GM23248 (cell line): ENCODE data around the gene TK1. TPM values are rescaled to one million over a fixed set of nuclear protein-coding genes. Genes with fewer than 3 reads are reported as not detected.

Experiments
- DNase-seq: peaks from one replicate; pipeline ENCODE4 v3.0.0-alpha.2; 2015
- H2AFZ ChIP-seq: fragments of 200-600 bp; sonication (generic); 2 replicates; pipeline ENCODE4 v1.6.1; 2016; ENCODE audit warnings: antibody characterized with exemption
- H3F3A ChIP-seq: fragments of 200-600 bp; sonication (generic); 2 replicates; pipeline ENCODE4 v1.6.1; 2016; ENCODE audit warnings: mild to moderate bottlenecking, antibody characterized with exemption, mixed run types; ENCODE audit not compliant: insufficient read depth
- H3K27ac ChIP-seq: fragments of 200-600 bp; sonication (generic); 2 replicates; pipeline ENCODE4 v1.5.1; 2016; ENCODE audit warnings: mild to moderate bottlenecking
- H3K27me3 ChIP-seq: fragments of 200-600 bp; sonication (generic); replicated peaks from 2 replicates; pipeline ENCODE4 v1.6.1; 2016; ENCODE audit warnings: mild to moderate bottlenecking; ENCODE audit not compliant: insufficient read depth
- H3K36me3 ChIP-seq: fragments of 200-600 bp; sonication (generic); 2 replicates; pipeline ENCODE4 v1.6.1; 2016; ENCODE audit warnings: low read depth, mild to moderate bottlenecking
- H3K4me1 ChIP-seq: fragments of 200-600 bp; sonication (generic); 2 replicates; pipeline ENCODE4 v1.6.1; 2016; ENCODE audit warnings: mild to moderate bottlenecking; ENCODE audit not compliant: insufficient read depth
- H3K4me2 ChIP-seq: fragments of 200-600 bp; sonication (generic); one replicate; pipeline ENCODE4 v1.6.1; 2016; ENCODE audit warnings: mild to moderate bottlenecking; ENCODE audit not compliant: unreplicated experiment
- H3K4me3 ChIP-seq: fragments of 200-600 bp; sonication (generic); 2 replicates; pipeline ENCODE4 v1.5.1; 2016; ENCODE audit warnings: mild to moderate bottlenecking
- H3K79me2 ChIP-seq: fragments of 200-600 bp; sonication (generic); 2 replicates; pipeline ENCODE4 v1.6.1; 2016; ENCODE audit warnings: mild to moderate bottlenecking; ENCODE audit not compliant: insufficient read depth
- H3K9ac ChIP-seq: fragments of 200-600 bp; sonication (generic); 2 replicates; pipeline ENCODE4 v1.6.1; 2016; ENCODE audit warnings: mild to moderate bottlenecking
- H3K9me2 ChIP-seq: fragments of 200-600 bp; sonication (generic); 2 replicates; pipeline ENCODE4 v1.6.1; 2016; ENCODE audit warnings: mixed run types, mild to moderate bottlenecking, moderate library complexity; ENCODE audit not compliant: insufficient read depth
- H3K9me3 ChIP-seq: fragments of 200-600 bp; sonication (generic); one replicate; pipeline ENCODE4 v1.6.1; 2017; ENCODE audit warnings: low read depth
- H4K20me1 ChIP-seq: fragments of 200-600 bp; sonication (generic); 2 replicates; pipeline ENCODE4 v1.6.0; 2016; ENCODE audit not compliant: insufficient read depth
- EZH2 ChIP-seq: fragments of 200-600 bp; sonication (generic); IDR thresholded peaks from 2 replicates; pipeline ENCODE4 v1.6.1; 2018; ENCODE audit warnings: antibody characterized with exemption, mild to moderate bottlenecking; ENCODE audit not compliant: insufficient read depth, poor library complexity, severe bottlenecking
- EZH2phosphoT487 ChIP-seq: fragments of 200-600 bp; sonication (generic); IDR thresholded peaks from 2 replicates; pipeline ENCODE4 v1.6.1; 2018; ENCODE audit warnings: antibody characterized with exemption, moderate library complexity, mild to moderate bottlenecking, low read depth; ENCODE audit not compliant: insufficient read depth
- WGBS, 2 experiments: methylation state at CpG; one replicate each; pipeline ENCODE4 v1.1.6; 2015 to 2017; ENCODE audit warnings: low lambda C conversion rate in 2 of 2, low coverage in 1 of 2; ENCODE audit errors: missing lambda C conversion rate in 2 of 2; 5-methylcytosine and 5-hydroxymethylcytosine counted together
- in situ Hi-C: fragments of 300-500 bp; cut with MboI; formaldehyde crosslinking; loops from 2 replicates; pipeline ENCODE4 v1.15.0; 2020
- polyA plus RNA-seq: library from polyadenylated mRNA; unstranded; fragments of >200 nt; fragmentation: Nextera tagmentation; extraction: Ambion mirVana; gene quantifications from 2 replicates; pipeline ENCODE4 v1.2.1, GENCODE V29; 2016
- total RNA-seq: library from RNA; depleted of rRNA; stranded (reverse); fragments of >200 nt; shearing (Covaris generic); gene quantifications from 2 replicates; pipeline ENCODE4 v1.2.3, GENCODE V29; 2014

The TK1 gene
- total and polyA plus RNA-seq, 2 experiments from 2014 or later, result 79.4 to 84.5 TPM

DNA sequence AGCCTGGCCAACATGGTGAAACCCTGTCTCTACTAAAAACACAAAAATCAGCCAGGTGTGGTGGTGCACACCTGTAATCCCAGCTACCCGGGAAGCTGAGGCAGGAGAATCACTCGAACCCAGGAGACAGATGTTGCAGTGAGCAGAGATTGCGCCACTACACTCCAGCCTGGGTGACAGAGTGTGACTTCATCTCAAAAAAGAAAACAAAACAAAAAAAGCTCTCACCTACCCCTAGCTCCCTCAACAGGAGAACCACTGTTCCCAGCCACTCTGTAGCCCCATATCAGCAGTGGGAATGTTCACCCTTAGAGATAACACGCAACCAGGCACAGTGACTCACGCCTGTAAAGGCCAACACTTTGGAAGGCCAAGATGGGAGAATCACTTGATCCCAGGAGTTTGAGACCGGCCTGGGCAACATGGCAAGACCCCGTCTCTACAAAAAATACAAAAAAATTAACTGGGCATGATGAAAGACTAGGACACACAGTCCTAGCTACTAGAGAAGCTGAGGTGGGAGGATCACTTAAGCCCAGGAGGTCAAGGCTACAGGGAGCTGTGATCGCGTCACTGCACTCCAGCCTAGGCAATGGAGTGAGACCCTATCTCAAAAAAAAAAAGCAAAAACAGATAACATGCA is 50.9 kb downstream of the TK1 start:
- Histone ChIP-seq H3K4me1 (no peaks in the 10 kb centered on the region), H3K36me3 (no peaks in the 10 kb centered on the region), H3F3A (no peaks in the 10 kb centered on the region), H3K27ac (no peak overlapping the region), H3K9ac (no peak overlapping the region), H2AFZ (no peak overlapping the region), H3K4me2 (no peak overlapping the region), H3K9me3 (no peaks in the 10 kb centered on the region), H3K9me2 (no peaks in the 10 kb centered on the region), H3K4me3 (no peak overlapping the region), H4K20me1 (no peaks in the 10 kb centered on the region), H3K27me3 (peaks cover 22% of the 10 kb centered on the region), H3K79me2 (no peaks in the 10 kb centered on the region)
- no peak for DNase-seq
- in situ Hi-C loops, result no loop called here
- TF ChIP-seq EZH2phosphoT487 (no peak), EZH2 (no peak)
- 83% methylated on average over 9 of the region's 9 CpGs for WGBS, 2 experiments

DNA sequence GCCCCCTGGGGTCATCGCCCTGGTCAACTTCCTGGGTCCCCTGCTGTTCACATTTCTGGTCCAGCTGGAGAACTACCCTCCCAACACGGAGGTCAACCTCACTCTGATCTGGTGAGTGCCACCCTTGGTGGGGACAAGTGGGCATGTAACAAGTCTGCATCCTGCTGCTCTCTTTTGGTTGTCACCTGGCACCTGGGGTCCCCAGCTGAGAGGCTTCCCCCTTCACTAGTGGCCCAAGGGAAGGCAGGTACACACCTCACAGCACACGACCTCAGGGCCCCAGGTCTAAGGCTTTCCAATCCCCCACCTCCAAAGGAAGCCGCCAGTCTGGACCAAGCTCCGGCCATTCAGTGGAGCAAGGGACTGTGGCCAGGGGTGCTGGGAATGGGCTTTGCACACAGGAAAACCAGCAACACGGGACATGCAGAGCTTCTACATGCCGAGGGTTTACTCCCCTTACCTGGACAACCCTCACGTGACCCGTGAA is 51.9 kb downstream of the TK1 start:
- DNase-seq, result no peak
- Histone ChIP-seq H3K27me3 (peaks cover 22% of the 10 kb centered on the region), H3K27ac (no peak overlapping the region), H3K4me1 (no peaks in the 10 kb centered on the region), H3K36me3 (no peaks in the 10 kb centered on the region), H3K9me2 (no peaks in the 10 kb centered on the region), H3K4me2 (no peak overlapping the region), H3K9me3 (no peaks in the 10 kb centered on the region), H3F3A (no peaks in the 10 kb centered on the region; the same call in 1 of the 2 replicates), H3K9ac (no peak overlapping the region), H3K4me3 (no peak overlapping the region), H2AFZ (no peak overlapping the region), H4K20me1 (no peaks in the 10 kb centered on the region), H3K79me2 (no peaks in the 10 kb centered on the region)
- WGBS, 2 experiments, result 40 to 41% methylated on average over 9 of the region's 9 CpGs
- TF ChIP-seq EZH2, result no peak
- no peak for TF ChIP-seq EZH2phosphoT487
- in situ Hi-C loops, result no loop called here

DNA sequence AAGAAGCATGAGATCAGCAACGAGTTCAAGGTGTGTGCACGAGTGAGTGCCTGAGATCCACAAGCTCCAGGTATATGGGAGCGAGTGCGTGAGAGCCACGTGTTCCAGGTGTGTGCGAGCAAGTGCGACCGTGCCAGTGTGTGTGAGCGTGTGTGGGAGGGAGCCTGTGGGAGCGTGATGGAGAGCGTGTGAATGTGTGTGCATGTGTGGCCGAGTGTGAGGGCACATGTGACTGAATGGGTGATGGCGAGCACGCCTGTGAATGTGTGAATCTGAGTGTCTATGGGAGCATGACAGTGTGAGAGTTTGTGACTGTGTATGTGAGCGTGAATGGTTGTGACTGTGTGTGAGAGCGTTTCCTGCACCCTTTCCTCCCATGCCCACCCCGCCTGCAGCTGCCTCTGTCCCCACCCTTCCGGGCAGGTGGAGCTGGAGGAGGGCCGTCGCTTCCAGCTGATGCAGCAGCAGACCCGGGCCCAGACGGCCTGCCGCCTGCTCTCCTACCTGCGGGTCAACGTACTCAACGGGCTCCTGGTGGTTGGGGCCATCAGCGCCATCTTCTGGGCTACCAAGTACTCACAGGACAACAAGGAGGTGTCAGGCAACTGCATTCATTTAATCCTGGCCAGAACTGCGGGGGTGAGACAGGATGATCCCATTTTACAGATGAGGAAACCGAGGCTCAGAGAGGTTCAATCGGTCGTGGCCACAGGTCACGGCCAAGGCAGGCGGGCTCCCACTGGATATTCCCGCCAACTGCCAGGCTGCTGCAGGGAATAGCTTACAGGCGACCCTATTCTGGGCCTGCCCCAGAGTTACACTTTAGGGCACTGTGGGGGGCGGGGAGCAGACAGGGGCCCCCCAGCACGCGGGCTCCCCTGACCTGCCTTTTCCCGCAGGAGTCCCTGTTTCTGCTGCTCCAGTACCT is 52.6 kb downstream of the TK1 start:
- Histone ChIP-seq H3K9me3 (no peaks in the 10 kb centered on the region), H3K79me2 (no peaks in the 10 kb centered on the region), H3K4me1 (no peaks in the 10 kb centered on the region), H4K20me1 (no peaks in the 10 kb centered on the region), H3K9ac (no peak overlapping the region), H2AFZ (no peak overlapping the region), H3F3A (no peaks in the 10 kb centered on the region; the same call in 1 of the 2 replicates), H3K9me2 (no peaks in the 10 kb centered on the region), H3K27me3 (peaks cover 24% of the 10 kb centered on the region), H3K36me3 (no peaks in the 10 kb centered on the region), H3K4me2 (no peak overlapping the region), H3K4me3 (no peak overlapping the region), H3K27ac (no peak overlapping the region)
- 35 to 42% methylated on average over 34 to 39 of the region's 39 CpGs for WGBS, 2 experiments
- peak; percentile 62 for DNase-seq
- TF ChIP-seq EZH2 (no peak), EZH2phosphoT487 (no peak)
- in situ Hi-C loops, result no loop called here

DNA sequence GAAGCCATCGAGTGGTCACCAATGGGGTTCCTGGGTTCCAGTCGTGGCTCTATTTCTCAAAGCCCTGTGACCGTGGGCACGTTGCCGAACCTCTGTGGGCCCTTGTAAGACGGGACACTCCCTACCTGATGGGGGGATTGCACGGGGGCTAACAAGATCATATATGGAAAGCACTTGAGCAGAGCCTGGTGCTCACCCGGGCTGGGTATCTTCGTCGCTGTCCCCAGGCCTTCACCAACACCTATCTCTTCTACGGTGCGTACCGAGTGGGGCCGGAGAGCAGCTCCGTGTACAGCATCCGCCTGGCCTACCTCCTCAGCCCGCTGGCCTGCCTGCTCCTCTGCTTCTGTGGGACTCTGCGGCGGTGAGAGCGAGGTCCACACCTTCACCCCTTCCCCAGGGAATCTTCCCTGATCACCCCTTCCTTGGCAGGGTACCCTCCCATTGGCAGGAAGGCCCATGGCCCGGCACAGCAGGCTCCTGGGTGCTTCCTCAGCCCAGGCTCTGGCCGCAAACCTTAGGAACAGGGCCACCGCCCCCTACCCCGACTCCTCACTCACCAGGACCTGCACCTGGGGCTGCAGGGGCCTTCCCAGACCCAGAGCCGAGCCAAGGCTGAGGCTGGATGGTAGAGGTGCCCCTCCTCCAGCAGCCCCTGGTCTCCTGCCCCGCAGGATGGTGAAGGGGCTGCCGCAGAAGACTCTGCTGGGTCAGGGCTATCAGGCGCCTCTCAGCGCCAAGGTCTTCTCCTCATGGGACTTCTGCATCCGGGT is 53.5 kb downstream of the TK1 start:
- no peaks in the 10 kb centered on the region; the same call in 1 of the 2 replicates for H3F3A ChIP-seq
- H3K9me2 ChIP-seq, result no peaks in the 10 kb centered on the region
- no peak overlapping the region for H2AFZ ChIP-seq
- H3K79me2 ChIP-seq, result no peaks in the 10 kb centered on the region
- no peaks in the 10 kb centered on the region for H3K9me3 ChIP-seq
- no peak overlapping the region for H3K4me3 ChIP-seq
- H3K4me1 ChIP-seq, result 0 out of 2 replicates have a peak, but pooled peaks cover 3% of the 10 kb centered on the region
- WGBS, 2 experiments, result 78% methylated on average over 23 to 30 of the region's 30 CpGs
- H3K9ac ChIP-seq, result no peak overlapping the region
- no peak overlapping the region for H3K4me2 ChIP-seq
- H3K27ac ChIP-seq, result no peak overlapping the region
- no peaks in the 10 kb centered on the region for H4K20me1 ChIP-seq
- in situ Hi-C loops, result no loop called here
- H3K36me3 ChIP-seq, result no peaks in the 10 kb centered on the region
- TF ChIP-seq EZH2phosphoT487, result no peak
- TF ChIP-seq EZH2, result no peak
- peaks cover 30% of the 10 kb centered on the region for H3K27me3 ChIP-seq
- DNase-seq, result no peak
